ENCODE data around the gene AVEN. TPM values are rescaled to one million over a fixed set of nuclear protein-coding genes. Genes with fewer than 3 reads are reported as not detected.

AVEN gene
- total RNA-seq, 1 donor from 2014 or later: 10.4 TPM

DNA sequence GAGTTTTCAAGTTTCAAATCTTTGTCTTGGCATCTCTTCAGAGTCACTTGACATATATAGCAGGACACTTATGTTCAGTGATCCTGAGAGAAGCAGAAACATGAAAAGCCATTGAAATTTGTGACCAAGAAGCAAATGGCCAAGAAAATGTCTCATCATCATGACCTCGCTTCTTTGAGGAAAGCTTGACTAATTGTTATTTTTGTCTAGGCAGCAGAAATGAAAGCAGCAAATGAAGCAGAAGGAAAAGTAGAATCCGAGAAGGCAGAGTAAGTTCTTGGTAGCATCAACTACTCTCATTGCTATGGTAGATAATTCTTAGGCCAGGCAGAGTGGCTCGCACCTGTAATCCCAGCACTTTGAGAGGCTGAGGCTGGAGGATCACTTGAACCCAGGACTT is 198.4 kb downstream of the AVEN start:
- Mint-ChIP-seq H3K36me3 (no peaks in the 10 kb centered on the region), H3K27me3 (no peaks in the 10 kb centered on the region), H3K9me3 (no peaks in the 10 kb centered on the region), H3K4me3 (no peak overlapping the region), H3K27ac (no peak overlapping the region), H3K4me1 (ENCODE audit: unreplicated experiment) (peaks cover 2% of the 10 kb centered on the region)
- no peak for DNase-seq (ENCODE audit: extremely low spot score, unreplicated experiment)
- TF ChIP-seq, protein P1, sequence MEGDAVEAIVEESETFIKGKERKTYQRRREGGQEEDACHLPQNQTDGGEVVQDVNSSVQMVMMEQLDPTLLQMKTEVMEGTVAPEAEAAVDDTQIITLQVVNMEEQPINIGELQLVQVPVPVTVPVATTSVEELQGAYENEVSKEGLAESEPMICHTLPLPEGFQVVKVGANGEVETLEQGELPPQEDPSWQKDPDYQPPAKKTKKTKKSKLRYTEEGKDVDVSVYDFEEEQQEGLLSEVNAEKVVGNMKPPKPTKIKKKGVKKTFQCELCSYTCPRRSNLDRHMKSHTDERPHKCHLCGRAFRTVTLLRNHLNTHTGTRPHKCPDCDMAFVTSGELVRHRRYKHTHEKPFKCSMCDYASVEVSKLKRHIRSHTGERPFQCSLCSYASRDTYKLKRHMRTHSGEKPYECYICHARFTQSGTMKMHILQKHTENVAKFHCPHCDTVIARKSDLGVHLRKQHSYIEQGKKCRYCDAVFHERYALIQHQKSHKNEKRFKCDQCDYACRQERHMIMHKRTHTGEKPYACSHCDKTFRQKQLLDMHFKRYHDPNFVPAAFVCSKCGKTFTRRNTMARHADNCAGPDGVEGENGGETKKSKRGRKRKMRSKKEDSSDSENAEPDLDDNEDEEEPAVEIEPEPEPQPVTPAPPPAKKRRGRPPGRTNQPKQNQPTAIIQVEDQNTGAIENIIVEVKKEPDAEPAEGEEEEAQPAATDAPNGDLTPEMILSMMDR (conservative IDR thresholded peaks at IDR 0.05): no peak

DNA sequence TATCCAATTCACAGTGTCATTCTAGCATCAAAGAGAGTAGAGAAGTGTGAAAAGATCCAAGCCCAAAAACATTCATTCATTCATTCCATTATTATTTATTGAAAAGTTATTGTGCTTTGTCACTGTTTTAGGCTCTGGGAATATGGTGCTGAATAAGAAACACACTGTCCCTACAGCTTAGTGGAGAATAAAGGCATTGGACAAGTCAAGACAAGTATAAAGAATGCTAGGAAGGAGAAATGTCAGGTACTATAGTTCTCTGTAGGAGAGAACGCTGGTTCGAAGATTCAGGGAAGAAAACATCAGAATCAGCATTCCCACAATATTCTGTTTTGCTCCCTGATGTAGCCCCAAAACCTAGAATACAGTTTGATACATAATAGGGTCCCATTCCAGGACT is 199.5 kb downstream of the AVEN start:
- Mint-ChIP-seq H3K9me3 (no peaks in the 10 kb centered on the region), H3K27me3 (no peaks in the 10 kb centered on the region), H3K4me1 (ENCODE audit: unreplicated experiment) (peaks cover 10% of the 10 kb centered on the region), H3K27ac (no peak overlapping the region), H3K4me3 (no peak overlapping the region), H3K36me3 (no peaks in the 10 kb centered on the region)
- no peak for DNase-seq (ENCODE audit: extremely low spot score, unreplicated experiment)
- TF ChIP-seq, protein P1 (conservative IDR thresholded peaks at IDR 0.05): no peak

DNA sequence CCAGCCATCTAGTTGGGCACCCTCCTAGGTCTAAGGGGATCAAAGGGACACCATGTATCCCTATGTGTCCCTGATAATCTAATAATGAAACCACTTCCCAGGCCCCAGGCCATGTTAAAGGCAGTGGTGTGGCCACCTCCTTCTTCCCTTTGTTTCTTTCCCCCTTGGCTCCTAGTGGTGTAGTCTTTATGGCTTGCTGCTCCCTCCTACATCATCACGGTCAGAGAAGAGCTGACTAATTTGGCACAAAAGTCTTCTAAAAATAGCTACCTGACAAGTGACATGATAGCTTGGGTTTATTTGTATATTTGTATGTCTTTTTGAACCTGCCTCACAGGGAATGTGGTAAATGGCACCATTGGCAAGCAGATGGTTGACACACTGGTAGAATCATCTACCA is 201.7 kb downstream of the AVEN start:
- no peaks in the 10 kb centered on the region for H3K36me3 Mint-ChIP-seq
- H3K27me3 Mint-ChIP-seq: no peaks in the 10 kb centered on the region
- H3K9me3 Mint-ChIP-seq: no peaks in the 10 kb centered on the region
- H3K4me1 Mint-ChIP-seq (ENCODE audit: unreplicated experiment): peaks cover 10% of the 10 kb centered on the region
- H3K27ac Mint-ChIP-seq: no peak overlapping the region
- no peak overlapping the region for H3K4me3 Mint-ChIP-seq
- TF ChIP-seq, protein P1 (conservative IDR thresholded peaks at IDR 0.05): no peak
- DNase-seq (ENCODE audit: extremely low spot score, unreplicated experiment): no peak

DNA sequence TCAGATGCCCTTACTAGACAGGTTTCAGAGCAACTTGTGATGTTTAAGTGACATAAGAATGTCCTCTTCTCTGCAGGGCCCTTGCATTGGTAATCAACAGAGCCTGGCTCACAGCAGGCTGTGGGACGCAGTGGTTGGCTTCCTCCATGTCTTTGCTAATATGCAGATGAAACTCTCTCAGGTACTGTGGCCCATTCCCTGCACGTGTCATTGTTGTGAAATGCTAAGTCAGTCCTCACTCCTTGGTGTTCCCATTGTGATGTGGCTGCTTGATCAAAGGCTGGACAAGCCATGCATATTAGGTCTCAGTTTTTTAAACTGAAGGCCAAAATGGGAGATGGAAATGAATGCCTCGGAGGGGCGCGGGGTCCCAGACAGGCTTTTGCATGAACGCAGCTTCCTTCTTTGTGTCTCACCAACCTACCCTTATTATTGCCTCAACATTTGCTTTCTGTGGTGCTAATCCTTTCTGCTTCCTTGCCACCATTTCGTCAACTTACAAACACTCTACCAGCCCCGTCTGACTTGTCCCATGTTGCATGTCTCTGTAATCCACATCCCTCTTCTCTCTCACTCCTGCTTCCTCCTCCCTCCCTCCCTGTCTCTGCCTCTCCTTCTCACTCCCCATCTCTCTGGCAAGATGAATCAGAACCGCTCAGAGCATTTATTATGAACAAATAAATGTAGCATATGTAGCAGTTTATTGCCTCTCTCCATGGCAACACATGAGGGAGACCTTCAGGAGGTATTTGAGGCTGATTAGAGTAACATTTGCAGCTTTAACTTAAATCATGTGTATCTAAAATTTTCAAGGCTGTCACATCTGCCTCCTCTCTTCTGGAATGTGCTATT is 203.9 kb downstream of the AVEN start:
- Mint-ChIP-seq H3K9me3 (no peaks in the 10 kb centered on the region), H3K27ac (no peak overlapping the region), H3K4me1 (ENCODE audit: unreplicated experiment) (peaks cover 10% of the 10 kb centered on the region), H3K36me3 (no peaks in the 10 kb centered on the region), H3K27me3 (no peaks in the 10 kb centered on the region), H3K4me3 (no peak overlapping the region)
- DNase-seq (ENCODE audit: extremely low spot score, unreplicated experiment): no peak
- TF ChIP-seq, protein P1 (conservative IDR thresholded peaks at IDR 0.05): no peak

DNA sequence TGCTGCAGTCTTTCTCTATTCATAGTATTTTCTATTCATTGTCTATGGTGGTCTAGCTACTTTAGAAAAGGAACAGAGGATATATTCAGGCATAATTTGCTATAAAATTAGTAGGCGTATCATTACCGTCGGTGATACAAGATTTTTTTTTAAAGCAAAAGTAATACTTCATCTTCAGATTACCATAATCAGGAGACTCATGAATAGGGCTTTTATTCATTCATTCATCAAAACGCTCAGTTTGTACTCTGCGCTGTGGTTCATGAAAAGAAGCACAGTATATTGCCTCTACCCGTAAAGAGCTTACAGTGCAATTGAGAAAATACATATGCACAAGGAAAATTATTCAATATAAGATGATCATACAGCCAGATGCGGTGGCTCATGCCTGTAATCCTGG is 207.4 kb downstream of the AVEN start:
- Mint-ChIP-seq H3K27me3 (no peaks in the 10 kb centered on the region), H3K4me3 (no peak overlapping the region), H3K36me3 (no peaks in the 10 kb centered on the region), H3K4me1 (ENCODE audit: unreplicated experiment) (peaks cover 10% of the 10 kb centered on the region), H3K27ac (no peak overlapping the region), H3K9me3 (no peaks in the 10 kb centered on the region)
- TF ChIP-seq, protein P1 (conservative IDR thresholded peaks at IDR 0.05): no peak
- DNase-seq (ENCODE audit: extremely low spot score, unreplicated experiment): no peak

Measured in type B pancreatic cell (in vitro differentiated cells).